Astrocyte (in vitro differentiated cells and primary cell): ENCODE results near the gene PLXNC1. TPM values are rescaled to one million over a fixed set of nuclear protein-coding genes. Genes with fewer than 3 reads are reported as not detected.

Experiments used
- DNase-seq: peaks from one replicate; pipeline ENCODE4 v3.0.0-alpha.2; 2010; ENCODE audit warnings: low read depth
- FAIRE-seq: peaks from 2 replicates; lab custom pipeline; 2011; peaks lifted over from hg19 to GRCh38; lab: Jason Lieb, UNC
- H2AFZ ChIP-seq: 2 replicates; pipeline ENCODE4 v1.6.0; 2012; ENCODE audit warnings: low read depth, low read length, inconsistent platforms
- H3K27ac ChIP-seq: 2 replicates; pipeline ENCODE4 v1.5.1; 2011; ENCODE audit warnings: low read depth, low read length, inconsistent platforms
- H3K27me3 ChIP-seq: 2 replicates; pipeline ENCODE4 v1.6.0; 2011; ENCODE audit warnings: low read length, inconsistent platforms; ENCODE audit not compliant: insufficient read depth
- H3K36me3 ChIP-seq: 2 replicates; pipeline ENCODE4 v1.5.1; 2011; ENCODE audit warnings: low read length, inconsistent platforms; ENCODE audit not compliant: insufficient read depth
- H3K4me1 ChIP-seq: 2 replicates; pipeline ENCODE4 v1.5.1; 2011; ENCODE audit warnings: low read length, inconsistent platforms; ENCODE audit not compliant: insufficient read depth
- H3K4me2 ChIP-seq: 2 replicates; pipeline ENCODE4 v1.6.0; 2012; ENCODE audit warnings: low read length, inconsistent platforms
- H3K4me3 ChIP-seq: 2 replicates; pipeline ENCODE4 v1.5.1; 2011; ENCODE audit warnings: low read depth, mild to moderate bottlenecking, low read length, inconsistent platforms; ENCODE audit not compliant: insufficient read depth
- H3K79me2 ChIP-seq: 2 replicates; pipeline ENCODE4 v1.6.0; 2012; ENCODE audit warnings: mild to moderate bottlenecking, low read length, inconsistent platforms; ENCODE audit not compliant: insufficient read depth
- H3K9ac ChIP-seq: 2 replicates; pipeline ENCODE4 v1.6.0; 2012; ENCODE audit warnings: mild to moderate bottlenecking, low read length, inconsistent platforms
- H3K9me3 ChIP-seq: 2 replicates; pipeline ENCODE4 v1.5.1; 2012; ENCODE audit warnings: low read depth, mild to moderate bottlenecking, low read length, inconsistent platforms; ENCODE audit not compliant: insufficient read depth
- H4K20me1 ChIP-seq: 2 replicates; pipeline ENCODE4 v1.6.0; 2012; ENCODE audit warnings: low read length, inconsistent platforms; ENCODE audit not compliant: insufficient read depth
- H3K27ac Mint-ChIP-seq: one replicate; pipeline ENCODE4 v1.8.0; 2021; ENCODE audit warnings: mild to moderate bottlenecking, mixed read lengths; ENCODE audit not compliant: unreplicated experiment
- H3K27me3 Mint-ChIP-seq: one replicate; pipeline ENCODE4 v1.8.0; 2021; ENCODE audit warnings: low read depth, mixed read lengths; ENCODE audit not compliant: unreplicated experiment
- H3K36me3 Mint-ChIP-seq: one replicate; pipeline ENCODE4 v1.8.0; 2021; ENCODE audit warnings: low read depth, mixed read lengths; ENCODE audit not compliant: unreplicated experiment
- H3K4me1 Mint-ChIP-seq: one replicate; pipeline ENCODE4 v1.8.0; 2021; ENCODE audit warnings: low read depth, mixed read lengths; ENCODE audit not compliant: unreplicated experiment
- H3K4me3 Mint-ChIP-seq: one replicate; pipeline ENCODE4 v1.8.0; 2021; ENCODE audit warnings: mild to moderate bottlenecking, moderate library complexity, mixed read lengths; ENCODE audit not compliant: unreplicated experiment
- H3K9me3 Mint-ChIP-seq: one replicate; pipeline ENCODE4 v1.8.0; 2021; ENCODE audit warnings: mild to moderate bottlenecking, mixed read lengths; ENCODE audit not compliant: unreplicated experiment
- EZH2 ChIP-seq: IDR thresholded peaks from 2 replicates; pipeline ENCODE4 v1.6.1; 2012; ENCODE audit warnings: mild to moderate bottlenecking, low read length, inconsistent platforms; ENCODE audit not compliant: insufficient read depth
- total RNA-seq: library from RNA; stranded (reverse); gene quantifications from 2 replicates; pipeline ENCODE4 v1.2.1, GENCODE V29; 2021
- TF ChIP-seq, protein P1 (sequence below): IDR thresholded peaks from 2 replicates; pipeline ENCODE4 v1.5.1; 2011; ENCODE audit warnings: low read depth, mild to moderate bottlenecking, inconsistent platforms, low read length, moderate library complexity; ENCODE audit not compliant: insufficient read depth

The PLXNC1 gene
- total RNA-seq, 1 donor from 2014 or later = 6.9 TPM

DNA sequence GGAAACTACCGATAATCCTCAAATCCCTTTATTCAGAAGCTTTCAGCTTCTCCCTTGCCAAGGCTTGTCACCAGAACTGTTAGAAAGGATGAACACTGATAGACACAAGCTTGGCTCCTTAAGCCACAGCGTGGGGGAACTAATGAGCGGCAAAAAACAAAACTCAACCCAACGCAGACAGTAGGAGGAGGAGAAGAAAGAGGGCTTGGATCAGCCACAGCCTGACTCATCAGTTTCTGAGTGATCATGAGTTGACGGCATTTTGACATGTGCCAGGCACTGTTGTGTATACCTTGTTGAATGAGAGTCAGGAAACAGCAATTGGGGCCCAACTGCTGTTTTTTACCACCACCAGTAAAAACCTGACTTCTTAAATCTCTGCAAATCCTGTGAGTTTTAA, 23.7 kb downstream of the PLXNC1 start:
- Histone ChIP-seq H3K9ac (peak overlapping the region; percentile 29), H4K20me1 (no peaks in the 10 kb centered on the region), H3K36me3 (no peaks in the 10 kb centered on the region), H3K27me3 (peaks cover 24% of the 10 kb centered on the region), H3K79me2 (no peaks in the 10 kb centered on the region), H3K4me2 (peak overlapping the region; percentile 49), H3K4me1 (peaks cover 37% of the 10 kb centered on the region), H3K9me3 (no peaks in the 10 kb centered on the region), H3K4me3 (no peak overlapping the region), H2AFZ (peak overlapping the region; percentile 2), H3K27ac (no peak overlapping the region)
- TF ChIP-seq, protein P1, sequence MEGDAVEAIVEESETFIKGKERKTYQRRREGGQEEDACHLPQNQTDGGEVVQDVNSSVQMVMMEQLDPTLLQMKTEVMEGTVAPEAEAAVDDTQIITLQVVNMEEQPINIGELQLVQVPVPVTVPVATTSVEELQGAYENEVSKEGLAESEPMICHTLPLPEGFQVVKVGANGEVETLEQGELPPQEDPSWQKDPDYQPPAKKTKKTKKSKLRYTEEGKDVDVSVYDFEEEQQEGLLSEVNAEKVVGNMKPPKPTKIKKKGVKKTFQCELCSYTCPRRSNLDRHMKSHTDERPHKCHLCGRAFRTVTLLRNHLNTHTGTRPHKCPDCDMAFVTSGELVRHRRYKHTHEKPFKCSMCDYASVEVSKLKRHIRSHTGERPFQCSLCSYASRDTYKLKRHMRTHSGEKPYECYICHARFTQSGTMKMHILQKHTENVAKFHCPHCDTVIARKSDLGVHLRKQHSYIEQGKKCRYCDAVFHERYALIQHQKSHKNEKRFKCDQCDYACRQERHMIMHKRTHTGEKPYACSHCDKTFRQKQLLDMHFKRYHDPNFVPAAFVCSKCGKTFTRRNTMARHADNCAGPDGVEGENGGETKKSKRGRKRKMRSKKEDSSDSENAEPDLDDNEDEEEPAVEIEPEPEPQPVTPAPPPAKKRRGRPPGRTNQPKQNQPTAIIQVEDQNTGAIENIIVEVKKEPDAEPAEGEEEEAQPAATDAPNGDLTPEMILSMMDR = no peak
- no peak for TF ChIP-seq EZH2
- Mint-ChIP-seq H3K4me3 (no peak overlapping the region), H3K9me3 (peaks cover 2% of the 10 kb centered on the region), H3K27me3 (peaks cover 3% of the 10 kb centered on the region), H3K27ac (peak overlapping the region; percentile 98), H3K36me3 (no peaks in the 10 kb centered on the region), H3K4me1 (peaks cover 48% of the 10 kb centered on the region)
- DNase-seq (peak; percentile 18), FAIRE-seq (no peak)

GRCh38 chr12:94172973-94173372, 24.6 kb downstream of the PLXNC1 start:
- Mint-ChIP-seq H3K27ac (peak overlapping the region; percentile 95), H3K36me3 (peaks cover 2% of the 10 kb centered on the region), H3K4me3 (peak overlapping the region; percentile 6), H3K4me1 (peaks cover 48% of the 10 kb centered on the region), H3K27me3 (peaks cover 3% of the 10 kb centered on the region), H3K9me3 (peaks cover 6% of the 10 kb centered on the region)
- H4K20me1 ChIP-seq = no peaks in the 10 kb centered on the region
- peaks cover 18% of the 10 kb centered on the region for H3K27me3 ChIP-seq
- no peaks in the 10 kb centered on the region for H3K79me2 ChIP-seq
- peaks cover 37% of the 10 kb centered on the region for H3K4me1 ChIP-seq
- H3K27ac ChIP-seq = peak overlapping the region; percentile 59
- FAIRE-seq = peak; percentile 95
- H3K36me3 ChIP-seq = no peaks in the 10 kb centered on the region
- TF ChIP-seq, protein P1 = no peak
- TF ChIP-seq EZH2 = no peak
- H3K4me3 ChIP-seq = no peak overlapping the region
- no peak overlapping the region for H2AFZ ChIP-seq
- H3K9me3 ChIP-seq = peaks cover 4% of the 10 kb centered on the region
- H3K4me2 ChIP-seq = peak overlapping the region; percentile 74
- H3K9ac ChIP-seq = no peak overlapping the region
- peak; percentile 91 for DNase-seq

DNA sequence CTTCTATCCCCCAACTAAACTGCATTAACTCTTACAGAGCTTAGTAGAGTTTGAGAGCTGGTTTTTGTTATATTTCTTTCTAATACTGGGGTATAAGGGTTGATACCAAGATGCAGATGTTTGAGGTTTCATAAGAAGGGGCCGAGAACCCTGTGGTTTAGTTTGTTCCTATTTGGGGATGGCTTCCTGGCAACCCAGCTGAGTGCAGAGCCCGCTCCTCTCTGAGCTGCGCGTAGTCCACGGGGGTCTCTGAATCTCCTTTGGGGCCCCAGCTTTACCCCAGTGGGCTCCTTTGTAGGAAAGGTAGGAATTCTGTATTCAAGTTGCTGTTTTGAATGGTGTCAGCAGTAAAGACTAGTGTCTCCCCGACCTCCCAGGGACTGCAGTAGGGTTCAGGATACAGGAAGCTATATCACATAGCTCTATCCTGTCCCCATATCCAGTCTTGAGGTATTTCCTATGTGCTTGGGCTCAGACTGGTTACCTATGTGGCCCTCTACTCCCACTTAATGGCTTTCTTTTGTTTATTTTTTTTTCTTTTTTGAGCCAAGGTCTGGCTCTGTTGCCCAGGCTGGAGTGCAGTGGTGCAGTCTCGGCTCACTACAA, 25.4 kb downstream of the PLXNC1 start:
- Histone ChIP-seq H3K4me3 (no peak overlapping the region), H3K79me2 (no peaks in the 10 kb centered on the region), H4K20me1 (no peaks in the 10 kb centered on the region), H3K27me3 (peaks cover 11% of the 10 kb centered on the region), H3K9me3 (peaks cover 10% of the 10 kb centered on the region), H3K36me3 (no peaks in the 10 kb centered on the region), H3K4me1 (peaks cover 37% of the 10 kb centered on the region), H3K4me2 (peak overlapping the region; percentile 74), H3K9ac (no peak overlapping the region), H2AFZ (no peak overlapping the region), H3K27ac (no peak overlapping the region)
- H3K36me3 Mint-ChIP-seq = peaks cover 2% of the 10 kb centered on the region
- DNase-seq (no peak), FAIRE-seq (no peak)
- H3K4me3 Mint-ChIP-seq = no peak overlapping the region
- H3K27me3 Mint-ChIP-seq = peaks cover 3% of the 10 kb centered on the region
- H3K4me1 Mint-ChIP-seq = peaks cover 46% of the 10 kb centered on the region
- H3K9me3 Mint-ChIP-seq = peaks cover 11% of the 10 kb centered on the region
- no peak for TF ChIP-seq EZH2
- TF ChIP-seq, protein P1 = no peak
- peak overlapping the region; percentile 64 for H3K27ac Mint-ChIP-seq
